ENCODE measurements around the gene SHB.

SHB gene

DNA sequence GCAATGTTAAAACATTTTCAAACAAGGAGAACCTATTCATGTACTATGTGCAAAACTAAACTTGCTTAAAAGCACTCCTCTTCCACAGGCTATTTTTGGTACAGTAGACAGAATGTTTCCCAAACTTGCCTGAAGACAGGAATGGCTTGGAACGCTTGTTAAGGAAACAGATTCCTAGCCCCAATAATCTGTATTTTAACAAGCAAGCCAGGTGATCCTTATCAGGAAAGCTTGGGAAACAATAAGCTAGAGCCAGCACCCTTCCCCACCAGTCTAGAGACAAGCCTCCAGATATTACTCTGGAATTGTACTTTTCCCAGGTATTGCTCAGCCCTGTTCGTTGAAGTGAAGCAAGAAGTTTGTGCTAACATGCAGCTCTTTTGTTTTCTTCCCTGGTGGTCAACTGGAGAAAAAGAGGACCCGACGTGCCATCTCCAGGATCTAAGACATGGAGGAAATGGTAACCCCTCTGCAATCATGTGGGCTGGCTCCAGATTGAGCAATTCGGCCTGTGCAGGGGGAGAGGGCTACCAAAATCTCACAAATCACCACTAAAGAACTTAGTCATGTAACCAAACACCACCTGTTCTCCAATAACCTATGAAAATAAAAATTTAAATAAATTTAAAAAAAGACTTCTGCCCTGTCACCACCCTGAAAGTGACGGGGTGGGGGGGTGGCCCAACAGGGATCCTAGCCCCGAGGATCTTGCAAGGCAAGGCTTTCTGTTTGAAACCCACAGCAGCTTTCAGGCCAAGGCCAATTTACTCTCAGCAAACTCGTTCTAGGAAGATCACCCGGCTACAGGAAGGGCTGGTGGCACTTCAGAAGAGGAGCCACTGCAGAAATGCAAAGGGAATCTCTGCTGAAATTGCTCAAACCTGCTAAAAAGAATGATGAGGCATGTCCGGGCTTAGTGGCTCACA, 48.6 kb downstream of the SHB start:
- DNase-seq = no peak

DNA sequence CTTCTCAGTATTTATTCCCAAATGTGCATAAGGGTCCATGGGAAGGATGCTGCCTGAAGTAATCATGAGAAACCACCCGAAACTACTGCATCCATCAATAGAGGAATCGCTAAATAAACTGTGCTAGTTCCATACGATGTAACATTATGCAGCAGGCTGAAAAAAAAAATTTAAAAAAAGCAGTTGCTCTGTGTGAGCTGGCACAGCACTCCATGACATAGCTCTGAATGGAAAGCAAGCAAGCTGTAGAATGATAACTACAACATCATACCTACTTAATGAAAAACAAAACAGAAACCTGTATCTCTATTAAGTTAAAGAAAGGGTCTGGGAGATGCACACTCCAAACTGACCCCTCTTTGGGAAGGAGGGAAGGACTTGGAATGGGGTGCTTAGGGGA, 49.3 kb downstream of the SHB start:
- DNase-seq = no peak

DNA sequence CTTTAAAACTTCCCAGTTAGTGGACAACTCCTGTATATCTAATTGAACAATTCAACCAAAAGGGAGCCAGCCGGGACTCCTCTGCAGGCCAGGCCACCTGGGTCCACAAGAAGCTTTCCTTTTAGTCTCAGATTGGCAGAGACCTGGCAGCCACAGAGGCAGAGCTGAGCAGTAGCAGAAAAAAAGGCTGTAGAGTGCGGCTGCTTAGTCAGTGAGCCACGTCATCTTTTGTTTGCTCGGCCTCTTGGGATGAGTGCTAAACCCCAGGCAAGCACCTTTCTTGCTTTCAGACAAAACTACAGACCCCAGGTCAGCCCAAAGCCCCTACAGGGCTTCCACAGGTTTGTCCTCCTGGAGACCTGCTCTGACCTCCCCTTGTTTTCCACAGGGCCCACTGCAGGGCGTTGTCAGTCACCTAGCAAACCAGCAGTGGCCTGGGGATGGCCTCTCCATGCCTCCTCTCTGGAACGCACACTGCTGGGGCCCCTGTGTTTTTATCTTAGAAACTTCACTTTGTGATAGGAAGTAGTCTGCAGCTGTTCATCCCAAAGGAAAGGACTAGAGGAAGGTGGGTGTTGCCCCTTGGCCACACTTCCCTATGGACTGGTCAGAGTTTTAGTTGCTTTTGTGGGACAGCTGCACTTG, 49.9 kb downstream of the SHB start:
- DNase-seq = peak; percentile 48

DNA sequence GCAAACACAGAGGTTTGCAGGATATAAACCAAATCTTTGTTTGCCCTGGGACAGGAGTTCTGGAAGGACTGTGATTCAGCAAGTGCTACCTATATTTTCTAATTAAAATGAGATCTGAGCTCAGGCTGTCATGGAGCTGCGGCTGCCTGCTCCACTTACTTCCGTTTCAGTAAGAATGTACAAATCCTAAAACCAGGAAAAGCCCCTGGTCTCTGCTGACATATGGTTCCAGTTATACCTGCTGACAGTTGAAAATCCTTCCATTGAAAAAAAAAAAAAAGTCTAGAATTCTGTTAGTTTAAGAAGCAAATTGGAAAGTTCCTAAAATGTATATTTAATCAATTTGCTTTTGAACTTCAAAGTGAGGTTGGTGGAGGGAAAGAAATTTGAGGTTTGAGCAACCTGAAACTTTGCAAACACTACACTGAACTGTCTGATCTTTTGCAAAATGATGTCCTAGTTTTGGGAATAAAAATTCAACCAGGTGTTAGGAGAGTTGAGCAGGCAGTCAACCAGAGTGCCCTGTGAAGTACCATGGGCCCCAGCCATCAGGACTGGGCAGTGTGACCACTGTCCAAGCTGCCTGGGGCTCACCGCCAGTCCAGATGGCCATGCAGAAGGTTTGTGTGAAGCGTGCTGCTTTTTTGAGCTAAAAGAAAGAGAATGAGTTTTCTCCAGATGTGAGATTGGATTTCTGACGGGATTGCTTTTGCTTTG, 50.6 kb downstream of the SHB start:
- no peak for DNase-seq

DNA sequence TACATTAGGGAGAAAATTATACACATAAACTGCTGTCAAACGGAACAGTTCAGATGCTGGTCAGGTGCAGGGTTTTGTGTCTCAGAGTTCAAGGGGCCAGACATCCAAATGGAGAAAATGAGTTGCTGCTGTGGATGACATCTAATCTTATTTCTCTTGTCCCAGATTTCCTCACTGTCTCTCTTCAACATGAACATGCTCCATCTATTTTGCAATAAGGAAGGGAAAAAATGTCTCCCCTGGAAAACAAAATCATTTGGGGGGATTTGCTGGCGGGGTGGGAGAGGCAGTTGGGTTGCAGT, 51.2 kb downstream of the SHB start:
- DNase-seq = no peak

DNA sequence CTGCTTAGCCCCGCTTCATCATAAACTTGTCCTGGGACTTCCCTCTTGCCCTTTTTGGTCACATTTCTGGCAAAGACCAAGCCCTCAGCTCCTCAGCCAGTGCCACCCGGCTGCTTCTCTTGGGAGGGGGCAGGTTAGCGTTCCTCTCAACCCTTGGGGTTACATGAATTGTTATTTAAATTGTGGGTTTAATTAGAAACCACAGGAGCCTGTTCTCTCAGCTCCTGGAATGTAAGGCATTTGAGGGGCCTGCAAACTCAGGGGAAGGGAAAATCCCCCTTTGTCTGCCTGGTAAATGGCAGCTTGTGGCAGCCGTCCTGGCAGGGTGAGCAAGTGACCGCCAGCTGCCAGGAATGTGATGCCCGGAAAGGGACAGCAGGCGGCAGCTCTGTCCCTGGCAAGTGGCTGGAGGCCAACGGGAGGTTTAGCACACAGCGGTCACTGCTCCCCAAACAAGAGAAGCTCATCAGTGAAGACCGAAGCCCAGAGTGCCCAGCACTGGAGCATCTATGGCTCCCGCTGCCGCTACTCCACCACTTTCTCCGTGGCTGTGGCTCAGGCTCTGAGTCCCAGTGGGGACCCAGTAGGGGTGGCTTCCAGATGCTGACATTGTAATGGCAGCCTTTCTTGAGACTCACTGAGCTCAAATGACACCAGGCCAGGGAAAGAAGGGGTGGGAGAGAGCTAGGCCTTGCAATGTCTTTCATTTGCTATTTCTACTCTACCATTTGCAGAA, 51.7 kb downstream of the SHB start:
- peak; percentile 92 for DNase-seq

DNA sequence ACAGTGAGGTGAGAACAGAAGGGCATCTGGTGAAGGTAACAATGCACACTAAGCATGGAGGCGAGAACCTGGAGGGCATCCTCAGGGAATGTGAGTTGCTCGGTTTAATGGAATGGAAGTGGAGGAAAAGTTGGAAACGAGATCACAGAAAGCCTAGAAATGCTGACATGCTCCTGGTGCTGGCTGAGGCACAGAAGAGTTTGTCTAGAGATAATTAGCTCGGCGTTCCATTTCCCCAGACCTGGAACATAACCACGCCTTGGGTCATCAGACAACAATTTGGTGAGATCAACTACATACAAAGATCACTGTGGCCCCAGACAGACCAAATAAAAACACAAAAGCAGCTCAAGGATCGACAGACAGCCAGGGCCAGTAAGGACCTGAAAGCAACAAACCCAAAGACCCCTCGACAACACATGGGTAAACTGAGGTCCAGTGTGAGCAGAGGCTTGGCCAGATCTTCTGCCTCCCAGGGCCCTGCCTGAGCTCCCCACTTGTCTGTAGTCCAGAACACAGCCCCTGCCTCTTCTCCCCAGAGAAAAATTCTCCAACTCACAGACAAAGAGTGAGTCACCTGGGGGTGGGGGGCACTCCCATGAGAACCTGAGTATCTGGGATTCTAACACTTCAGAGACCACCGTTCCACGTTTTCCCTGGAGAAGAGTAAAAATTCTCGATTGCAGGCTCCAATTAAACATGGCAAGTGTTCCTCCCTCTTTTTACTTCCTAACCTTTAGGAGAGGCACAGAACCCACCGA, 52.5 kb downstream of the SHB start:
- DNase-seq = no peak

DNA sequence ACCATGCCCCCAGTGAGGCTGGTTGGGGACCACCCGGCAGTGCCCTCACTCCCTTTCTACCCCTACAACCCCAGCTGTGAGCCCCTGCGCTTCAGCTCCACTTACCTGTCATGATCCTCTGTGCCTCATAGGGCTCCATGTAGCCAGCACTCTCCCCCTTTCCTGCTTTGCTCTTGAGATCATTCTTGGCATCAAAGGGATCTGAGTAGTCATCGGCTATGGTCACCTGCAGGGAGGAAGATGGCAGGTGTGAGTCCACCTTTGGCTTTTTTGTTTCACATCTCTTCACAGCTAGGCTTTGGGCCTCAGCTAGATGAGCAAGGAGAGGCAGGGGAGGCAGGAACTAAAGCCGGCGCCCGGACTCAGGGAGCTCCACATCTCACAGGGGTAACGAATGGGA, 53.1 kb downstream of the SHB start:
- DNase-seq = no peak

DNA sequence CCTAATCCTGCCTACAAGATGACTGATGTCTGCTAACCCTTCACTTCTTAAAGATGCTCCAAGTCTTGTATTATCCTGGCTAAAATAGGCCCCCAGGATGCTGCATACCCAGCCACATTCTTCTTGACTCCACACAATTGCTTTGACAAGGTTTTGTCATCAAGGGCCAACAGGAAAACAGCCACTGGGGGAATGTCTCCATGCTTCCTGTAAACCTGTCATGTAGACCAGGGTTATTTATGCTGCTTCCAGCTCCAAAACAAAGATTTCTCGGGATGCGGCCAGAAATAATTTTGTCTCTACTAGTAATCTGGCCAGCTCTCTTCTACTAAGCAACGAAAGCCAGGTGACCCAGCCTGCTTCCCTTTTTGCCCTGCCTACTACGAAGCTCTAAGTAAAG, 53.8 kb downstream of the SHB start:
- DNase-seq = no peak

DNA sequence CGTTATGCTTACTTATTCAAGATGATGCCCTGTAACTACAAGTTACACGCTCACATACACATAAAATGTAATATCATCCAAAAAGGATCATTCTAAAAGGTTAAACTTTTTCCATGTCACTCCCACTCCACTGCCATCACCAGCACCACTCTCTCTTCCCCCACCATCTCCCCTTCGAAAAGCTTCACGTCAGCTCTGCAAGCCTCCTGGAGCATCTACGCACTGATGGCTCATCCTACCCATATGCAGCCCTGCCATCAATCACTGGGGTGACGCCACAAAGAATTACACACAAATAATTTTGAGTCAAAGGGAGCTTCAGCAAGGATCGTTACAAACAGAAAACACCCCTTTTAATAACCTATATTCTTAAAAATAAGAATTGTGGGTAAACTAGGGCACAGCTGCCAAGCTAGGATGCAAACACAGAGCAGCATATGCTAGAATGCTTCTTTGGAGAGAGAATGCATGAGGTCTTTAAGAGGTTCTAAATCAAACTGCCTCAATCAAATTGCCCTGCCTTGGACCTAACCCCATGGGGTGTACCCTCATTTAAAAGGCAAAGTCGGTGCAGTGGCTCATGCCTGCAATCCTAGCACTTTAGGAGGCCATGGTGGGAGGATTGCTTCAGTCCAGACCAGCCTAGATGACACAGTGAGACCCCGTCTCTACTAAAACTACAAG, 56.1 kb downstream of the SHB start:
- no peak for DNase-seq

DNA sequence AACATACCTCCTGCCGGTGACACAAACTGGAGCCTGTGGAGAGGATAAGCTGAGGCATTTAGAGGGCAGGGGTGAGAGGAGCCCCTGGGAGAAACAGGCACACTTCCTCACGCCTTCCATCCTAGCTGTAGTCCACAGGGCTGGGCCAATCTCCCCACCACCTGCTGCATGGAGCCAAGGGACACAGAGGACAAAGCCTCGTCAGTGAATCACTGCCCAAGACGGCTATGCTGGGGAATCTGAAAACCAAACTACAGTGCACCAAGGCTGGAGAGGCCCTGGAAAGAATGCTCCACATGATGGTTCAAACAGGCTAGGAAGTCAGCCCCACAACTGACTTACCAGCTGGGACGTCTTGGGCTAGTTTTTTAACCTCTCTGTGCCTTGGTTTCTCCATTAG, 57.0 kb downstream of the SHB start:
- DNase-seq = no peak

DNA sequence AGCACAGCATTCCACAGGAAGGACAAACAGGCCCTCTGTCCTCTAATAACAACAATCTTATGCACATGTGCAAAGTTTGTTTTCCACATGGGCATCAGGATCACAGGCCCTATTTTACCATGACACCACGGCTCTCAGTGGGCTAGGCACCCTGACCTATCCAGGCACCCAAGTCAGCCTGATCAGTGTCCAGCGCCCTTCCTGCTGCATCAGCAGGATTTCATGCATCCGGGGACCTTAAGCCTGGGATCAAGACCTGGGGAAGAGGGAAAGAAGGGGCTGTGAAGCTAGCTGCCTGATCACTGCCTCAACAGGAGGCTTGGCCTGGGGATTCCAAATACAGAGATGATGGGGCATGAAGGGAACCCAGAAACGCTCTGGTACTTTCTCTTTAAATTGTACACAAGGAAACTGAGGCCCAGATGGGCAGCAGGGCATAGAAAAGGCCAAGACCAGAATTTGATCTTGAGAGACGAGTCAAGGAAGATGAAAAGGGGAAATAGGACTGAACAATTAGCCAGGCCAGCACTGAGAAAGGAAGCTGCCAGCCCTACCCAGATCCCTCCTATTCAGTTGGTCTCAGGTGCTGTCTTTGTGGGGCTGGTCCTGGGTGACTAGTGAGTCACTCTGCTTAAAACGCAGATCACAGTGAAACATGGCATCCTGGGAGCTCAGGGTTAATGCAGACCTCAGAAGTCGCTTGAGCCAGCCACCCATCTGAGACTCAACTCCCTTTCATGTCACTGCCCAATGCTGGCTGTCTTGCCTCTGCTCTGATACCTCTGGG, 57.9 kb downstream of the SHB start:
- no peak for DNase-seq

DNA sequence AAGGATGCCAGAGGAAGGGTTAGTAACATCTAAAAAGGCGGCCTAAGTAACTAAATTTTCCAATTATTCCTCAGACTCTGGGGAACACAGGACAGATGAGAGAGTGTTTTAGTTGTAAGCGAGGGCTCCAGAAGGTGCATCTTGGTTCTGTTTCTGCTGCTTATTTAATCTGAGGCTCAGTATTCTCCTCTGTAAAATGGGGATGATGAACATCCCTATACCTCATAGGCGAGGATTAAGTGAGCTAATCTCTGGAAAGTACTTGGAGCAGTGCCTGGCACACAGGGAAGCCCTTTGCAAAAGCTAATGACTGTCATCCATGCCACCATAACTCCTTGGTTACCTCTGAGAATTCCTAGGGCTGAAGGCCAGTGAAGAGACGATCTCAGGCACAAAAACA, 59.0 kb downstream of the SHB start:
- DNase-seq = no peak

DNA sequence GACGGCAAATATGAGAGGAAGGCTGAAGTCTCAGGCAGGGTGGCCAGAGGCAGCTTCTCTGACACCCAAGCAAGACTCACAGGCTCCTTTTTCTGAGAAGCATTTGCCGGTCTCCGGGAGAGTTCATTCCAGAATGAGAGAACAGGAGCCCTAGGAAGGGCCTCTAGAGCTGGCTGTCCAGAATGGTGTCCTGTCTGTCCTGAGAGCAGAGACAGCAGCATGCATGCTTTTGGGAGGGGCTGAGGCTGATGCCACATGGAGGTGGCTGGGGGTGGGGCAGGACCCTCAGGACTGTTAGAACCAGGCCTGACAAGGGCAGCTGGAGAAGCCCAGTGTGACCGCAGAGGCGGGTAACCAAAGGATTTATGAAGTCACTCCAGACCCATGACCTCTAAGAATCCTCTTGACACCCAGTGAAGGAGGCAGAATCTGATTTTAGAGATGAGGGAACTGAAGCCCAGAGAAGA, 60.0 kb downstream of the SHB start:
- DNase-seq = no peak

DNA sequence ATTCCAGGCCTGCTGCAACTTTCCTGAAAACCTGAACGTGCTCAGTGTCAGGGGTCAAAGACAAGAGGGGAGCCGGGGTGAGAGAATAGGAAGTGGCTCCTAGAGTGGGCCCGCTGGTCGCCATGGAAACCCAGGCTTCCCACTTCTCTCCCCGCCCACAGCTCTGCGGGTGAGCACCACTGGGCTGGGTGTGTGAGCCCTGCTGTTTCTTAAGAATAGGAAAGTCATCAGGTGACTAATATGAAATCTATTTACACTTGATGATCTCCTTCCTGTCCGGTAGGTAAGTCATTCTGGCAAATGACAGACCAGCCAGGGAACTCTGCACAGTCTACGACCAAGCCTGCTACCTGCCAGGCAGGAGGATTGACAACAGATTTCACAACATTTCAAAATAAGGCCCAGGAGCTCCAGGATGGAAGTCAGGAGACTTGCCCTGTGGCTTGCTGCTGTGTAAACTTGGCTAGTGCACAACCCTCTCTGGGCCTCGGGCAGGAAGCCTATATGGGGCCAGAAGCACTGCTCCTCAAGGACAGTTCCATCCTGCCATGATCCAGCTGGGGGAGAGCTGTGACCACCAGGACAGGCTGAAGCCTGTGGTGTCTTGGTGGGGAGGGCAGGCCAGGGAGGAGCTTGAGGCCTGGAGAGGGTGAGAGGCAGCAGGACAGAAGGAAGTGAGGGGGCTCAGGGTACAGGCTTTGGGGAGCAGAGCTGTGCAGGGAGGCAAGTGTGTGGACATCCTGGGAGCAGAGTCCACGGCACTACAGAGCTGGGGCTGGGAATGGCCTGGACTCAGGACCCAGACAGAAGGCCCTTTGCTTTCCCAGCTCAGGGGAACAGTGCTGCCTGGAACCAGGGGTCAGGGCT, 60.6 kb downstream of the SHB start:
- DNase-seq = no peak

DNA sequence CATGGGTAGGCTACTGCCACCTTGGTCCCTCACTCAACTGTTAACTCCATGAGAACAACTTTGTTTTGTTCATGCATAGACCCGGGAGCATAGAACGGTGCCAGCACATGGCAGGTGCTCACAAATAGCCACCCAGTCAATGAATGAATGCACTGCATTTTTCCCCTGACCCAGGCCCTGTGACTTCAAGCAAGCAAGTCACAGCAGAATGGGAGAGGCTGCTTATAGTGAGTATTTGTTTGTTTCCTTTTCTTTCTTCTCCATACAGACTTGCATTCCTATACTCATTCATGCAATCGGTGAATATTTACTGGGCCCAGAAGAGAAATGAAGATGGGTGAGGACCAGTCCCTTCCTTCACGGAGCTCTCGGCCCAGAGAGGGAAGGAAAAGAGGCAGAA, 62.0 kb downstream of the SHB start:
- no peak for DNase-seq

DNA sequence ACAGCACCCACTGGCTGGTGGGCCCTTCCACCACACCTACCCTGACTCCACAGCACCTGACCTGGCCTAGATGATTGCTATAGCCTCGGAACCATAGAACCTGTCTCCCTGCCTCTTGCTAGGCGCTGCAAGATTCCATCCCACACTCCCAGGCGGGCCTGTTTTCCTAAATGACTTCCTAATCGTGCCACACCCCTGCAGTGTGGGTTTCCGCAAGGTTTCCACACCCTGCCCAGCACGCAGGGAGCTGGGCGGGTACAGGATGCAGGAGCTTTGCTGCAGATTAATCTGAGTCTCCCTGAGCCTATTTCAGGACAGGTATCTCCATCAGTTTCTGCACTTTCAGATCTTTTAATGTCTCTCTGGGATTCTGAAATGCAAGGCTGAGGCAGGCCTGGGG, 62.9 kb downstream of the SHB start:
- DNase-seq = no peak

DNA sequence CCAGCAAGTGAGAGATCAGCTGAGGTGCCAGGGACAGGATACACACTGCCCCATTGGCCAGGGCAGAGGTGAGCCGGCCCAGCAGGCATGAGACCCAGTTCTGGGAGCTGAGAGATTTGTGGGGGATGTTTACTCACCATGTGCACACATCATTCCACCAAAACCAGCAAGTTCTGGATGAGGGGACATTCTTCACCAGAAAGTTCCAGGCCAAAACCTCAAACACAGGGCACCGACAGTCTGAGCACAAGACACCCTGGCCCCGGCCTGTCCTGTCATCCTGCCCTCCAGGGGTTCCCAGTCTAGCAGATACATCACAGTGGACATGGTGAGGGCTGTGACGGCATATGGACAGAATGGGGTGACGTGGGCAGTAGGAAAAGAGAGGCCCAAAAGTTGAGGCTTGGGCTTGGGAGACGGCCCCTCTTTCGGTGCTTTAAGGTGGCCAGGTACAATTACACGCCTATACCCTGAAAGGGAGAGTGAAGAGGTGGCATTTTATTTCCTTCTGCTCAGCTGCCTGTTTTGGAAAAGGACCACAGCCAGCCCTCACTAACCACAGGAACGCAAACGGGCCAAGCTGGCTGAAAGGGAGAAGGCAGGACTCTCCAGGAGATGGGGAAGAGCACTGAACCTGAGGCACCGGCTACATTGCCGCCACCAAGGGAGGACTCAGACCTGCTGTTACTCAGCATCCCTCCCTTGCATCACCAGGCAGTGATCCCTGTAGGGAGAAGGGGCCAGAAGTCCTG, 64.0 kb downstream of the SHB start:
- no peak for DNase-seq

Measured in midbrain (tissue), 1 donor.